Endodermal cell (in vitro differentiated cells): ENCODE results near the gene EYA3. TPM values are rescaled to one million over a fixed set of nuclear protein-coding genes. Genes with fewer than 3 reads are reported as not detected.

Source experiments
- DNase-seq: peaks from one replicate; pipeline ENCODE4 v3.0.0-alpha.2; 2017
- H3K27ac ChIP-seq: 2 replicates; pipeline ENCODE4 v1.5.1; 2013; ENCODE audit warnings: mild to moderate bottlenecking, low read depth, low read length, moderate library complexity
- H3K27me3 ChIP-seq: 2 replicates; pipeline ENCODE4 v1.6.1; 2013; ENCODE audit warnings: mild to moderate bottlenecking, low read length, moderate library complexity; ENCODE audit not compliant: insufficient read depth, control insufficient read depth, poor library complexity, severe bottlenecking
- H3K36me3 ChIP-seq: 2 replicates; pipeline ENCODE4 v1.7.0; 2013; ENCODE audit warnings: mild to moderate bottlenecking, low read length, moderate library complexity; ENCODE audit not compliant: control insufficient read depth, insufficient read depth
- H3K4me1 ChIP-seq: one replicate; pipeline ENCODE4 v1.7.0; 2013; ENCODE audit warnings: low read length; ENCODE audit not compliant: control insufficient read depth, insufficient read depth
- H3K4me3 ChIP-seq: 2 replicates; pipeline ENCODE4 v1.5.1; 2013; ENCODE audit warnings: mild to moderate bottlenecking, low read length, moderate library complexity
- H3K9ac ChIP-seq: 2 replicates; pipeline ENCODE4 v1.6.1; 2013; ENCODE audit warnings: mild to moderate bottlenecking, low read length, moderate library complexity; ENCODE audit not compliant: poor library complexity, severe bottlenecking; ENCODE audit errors: extremely low read depth
- H3K9me3 ChIP-seq: 2 replicates; pipeline ENCODE4 v1.6.1; 2013; ENCODE audit warnings: mild to moderate bottlenecking, low read length, moderate library complexity; ENCODE audit not compliant: control insufficient read depth
- H3K27ac Mint-ChIP-seq: 2 replicates; pipeline ENCODE4 v1.8.0; 2020; ENCODE audit warnings: mixed read lengths
- H3K27me3 Mint-ChIP-seq: 2 replicates; pipeline ENCODE4 v1.8.0; 2021; ENCODE audit warnings: mild to moderate bottlenecking, mixed read lengths; ENCODE audit not compliant: insufficient read depth
- H3K36me3 Mint-ChIP-seq: 2 replicates; pipeline ENCODE4 v1.8.0; 2020; ENCODE audit warnings: low read depth, mixed read lengths
- H3K4me1 Mint-ChIP-seq: 2 replicates; pipeline ENCODE4 v1.8.0; 2020; ENCODE audit warnings: mixed read lengths
- H3K4me3 Mint-ChIP-seq: 2 replicates; pipeline ENCODE4 v1.8.0; 2020; ENCODE audit warnings: mild to moderate bottlenecking, moderate library complexity, mixed read lengths
- H3K9me3 Mint-ChIP-seq: 2 replicates; pipeline ENCODE4 v1.8.0; 2020; ENCODE audit warnings: mild to moderate bottlenecking, mixed read lengths
- WGBS, 2 experiments: methylation state at CpG; one replicate each; pipeline versions ENCODE4 v1.1.5 to v1.1.7; 2013; ENCODE audit warnings: missing lambda C conversion rate in 2 of 2, mixed read lengths in 1 of 2; ENCODE audit not compliant: insufficient coverage in 1 of 2, insufficient read length in 1 of 2; 5-methylcytosine and 5-hydroxymethylcytosine counted together
- total RNA-seq, 2 donors: library from RNA; stranded (reverse); fragmentation: NEBNext Ultra II Directional in 1 of 2; extraction: Animal tissue kit (Norgen Biotek cat#: 25700) in 1 of 2; gene quantifications; 2 replicates in 1 of 2; 3 replicates in 1 of 2; pipeline ENCODE4 v1.2.1, GENCODE V29; 2021
- TF ChIP-seq, protein P1 (sequence below): fragments of 200-600 bp; sonication (generic); conservative IDR thresholded peaks from 2 replicates; pipeline ENCODE4 v1.5.0; 2021; ENCODE audit warnings: antibody characterized with exemption, mild to moderate bottlenecking

The EYA3 gene
- total RNA-seq, 2 donors from 2014 or later, result 29.3 to 32.8 TPM

DNA sequence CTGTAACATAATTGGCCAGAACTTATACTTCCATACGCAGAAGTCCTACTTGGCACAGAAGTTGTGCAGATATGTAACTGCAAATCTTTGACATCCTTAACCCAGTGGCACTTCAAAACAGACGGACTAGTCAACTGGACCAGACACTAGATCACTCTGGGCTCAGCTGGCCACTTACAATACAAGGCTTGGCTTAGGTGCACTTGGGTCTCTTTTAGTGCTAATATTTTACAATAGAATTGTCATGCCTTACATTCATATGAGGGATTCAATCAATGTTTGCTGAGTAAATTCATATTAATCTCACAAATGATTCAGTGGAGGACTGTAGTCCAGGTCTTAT, 108.6 kb downstream of the EYA3 start:
- DNase-seq, result no peak
- Histone ChIP-seq H3K36me3 (peaks cover 15% of the 10 kb centered on the region), H3K27ac (no peak overlapping the region), H3K27me3 (no peaks in the 10 kb centered on the region), H3K9me3 (no peaks in the 10 kb centered on the region), H3K9ac (no peak overlapping the region), H3K4me3 (no peak overlapping the region), H3K4me1 (peaks cover 3% of the 10 kb centered on the region)
- H3K4me3 Mint-ChIP-seq, result no peak overlapping the region
- 70% methylated on average over 2 of the region's 2 CpGs; no CpG with 5 or more reads in 1 of the 2 experiments for WGBS, 2 experiments
- H3K9me3 Mint-ChIP-seq, result no peaks in the 10 kb centered on the region
- peaks cover 3% of the 10 kb centered on the region for H3K4me1 Mint-ChIP-seq
- H3K27me3 Mint-ChIP-seq, result no peaks in the 10 kb centered on the region
- TF ChIP-seq, protein P1, sequence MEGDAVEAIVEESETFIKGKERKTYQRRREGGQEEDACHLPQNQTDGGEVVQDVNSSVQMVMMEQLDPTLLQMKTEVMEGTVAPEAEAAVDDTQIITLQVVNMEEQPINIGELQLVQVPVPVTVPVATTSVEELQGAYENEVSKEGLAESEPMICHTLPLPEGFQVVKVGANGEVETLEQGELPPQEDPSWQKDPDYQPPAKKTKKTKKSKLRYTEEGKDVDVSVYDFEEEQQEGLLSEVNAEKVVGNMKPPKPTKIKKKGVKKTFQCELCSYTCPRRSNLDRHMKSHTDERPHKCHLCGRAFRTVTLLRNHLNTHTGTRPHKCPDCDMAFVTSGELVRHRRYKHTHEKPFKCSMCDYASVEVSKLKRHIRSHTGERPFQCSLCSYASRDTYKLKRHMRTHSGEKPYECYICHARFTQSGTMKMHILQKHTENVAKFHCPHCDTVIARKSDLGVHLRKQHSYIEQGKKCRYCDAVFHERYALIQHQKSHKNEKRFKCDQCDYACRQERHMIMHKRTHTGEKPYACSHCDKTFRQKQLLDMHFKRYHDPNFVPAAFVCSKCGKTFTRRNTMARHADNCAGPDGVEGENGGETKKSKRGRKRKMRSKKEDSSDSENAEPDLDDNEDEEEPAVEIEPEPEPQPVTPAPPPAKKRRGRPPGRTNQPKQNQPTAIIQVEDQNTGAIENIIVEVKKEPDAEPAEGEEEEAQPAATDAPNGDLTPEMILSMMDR, result peak; percentile 18
- H3K36me3 Mint-ChIP-seq, result peaks cover 9% of the 10 kb centered on the region
- H3K27ac Mint-ChIP-seq, result no peak overlapping the region

DNA sequence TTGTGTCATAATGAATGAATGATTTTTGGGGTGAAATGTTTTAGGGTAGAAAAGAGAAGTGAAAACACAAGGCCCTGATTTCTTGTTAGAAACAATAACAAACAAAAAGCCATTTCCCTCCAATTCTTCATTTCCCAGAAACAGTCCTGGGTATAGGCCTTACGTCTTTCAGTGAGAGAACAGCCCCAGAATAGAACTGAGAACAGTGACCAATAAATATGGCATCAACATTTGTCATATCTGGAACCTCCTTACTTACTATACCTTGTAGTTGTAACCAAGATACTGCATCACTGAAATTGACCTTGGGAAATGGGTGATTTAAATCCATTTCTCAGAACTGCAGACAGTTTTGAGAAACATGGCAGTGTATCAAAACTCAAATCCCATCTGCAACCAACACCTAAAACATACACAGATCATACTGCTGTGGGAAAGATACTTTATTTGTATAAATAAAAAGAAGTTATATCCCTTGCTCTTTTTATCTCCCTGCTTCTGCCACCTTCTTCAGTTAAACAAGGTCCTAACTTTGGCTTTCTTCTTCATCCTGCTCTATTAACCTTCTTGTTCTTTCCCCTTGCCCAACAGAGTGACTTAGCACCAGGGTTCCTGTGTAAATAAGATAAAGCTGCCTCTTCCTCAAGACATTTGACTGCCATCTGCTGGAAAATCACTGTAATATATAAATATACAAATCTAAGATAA, 109.1 kb downstream of the EYA3 start:
- 97 to 100% methylated on average over 1 of the region's 1 CpG for WGBS, 2 experiments
- no peak overlapping the region for H3K4me3 ChIP-seq
- H3K9me3 ChIP-seq, result no peaks in the 10 kb centered on the region
- H3K27ac Mint-ChIP-seq, result no peak overlapping the region
- H3K27me3 ChIP-seq, result no peaks in the 10 kb centered on the region
- H3K4me1 Mint-ChIP-seq, result peaks cover 3% of the 10 kb centered on the region
- no peak overlapping the region for H3K4me3 Mint-ChIP-seq
- H3K4me1 ChIP-seq, result peaks cover 3% of the 10 kb centered on the region
- H3K27me3 Mint-ChIP-seq, result no peaks in the 10 kb centered on the region
- peaks cover 9% of the 10 kb centered on the region for H3K36me3 Mint-ChIP-seq
- peaks cover 20% of the 10 kb centered on the region for H3K36me3 ChIP-seq
- no peak for DNase-seq
- no peak overlapping the region for H3K9ac ChIP-seq
- H3K9me3 Mint-ChIP-seq, result no peaks in the 10 kb centered on the region
- TF ChIP-seq, protein P1, result peak; percentile 76
- H3K27ac ChIP-seq, result no peak overlapping the region

DNA sequence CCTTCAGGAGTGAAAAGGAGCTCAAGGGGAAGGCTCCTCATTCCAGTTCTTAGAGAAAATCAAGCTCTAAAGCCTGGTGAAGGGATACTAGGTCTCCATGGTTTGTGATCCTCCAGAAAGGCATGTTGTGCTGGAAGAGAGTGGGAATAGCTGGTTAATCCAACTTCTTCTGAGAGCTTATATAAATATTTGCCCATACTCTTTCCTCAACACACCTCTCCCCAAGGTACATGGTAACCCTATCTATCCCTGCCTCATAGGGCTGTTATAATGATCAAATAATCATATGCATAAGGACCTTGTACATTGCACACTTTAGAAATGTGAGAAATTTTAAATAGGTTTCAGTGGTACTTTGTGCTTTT, 114.0 kb downstream of the EYA3 start:
- DNase-seq, result no peak
- TF ChIP-seq, protein P1, result no peak
- H3K4me1 ChIP-seq, result peaks cover 3% of the 10 kb centered on the region
- H3K27ac ChIP-seq, result no peak overlapping the region
- no peaks in the 10 kb centered on the region for H3K9me3 ChIP-seq
- no peak overlapping the region for H3K9ac ChIP-seq
- H3K27ac Mint-ChIP-seq, result no peak overlapping the region
- H3K27me3 ChIP-seq, result no peaks in the 10 kb centered on the region
- H3K27me3 Mint-ChIP-seq, result no peaks in the 10 kb centered on the region
- no peak overlapping the region for H3K4me3 Mint-ChIP-seq
- H3K9me3 Mint-ChIP-seq, result no peaks in the 10 kb centered on the region
- peaks cover 13% of the 10 kb centered on the region for H3K36me3 Mint-ChIP-seq
- no peak overlapping the region for H3K4me3 ChIP-seq
- H3K4me1 Mint-ChIP-seq, result no peaks in the 10 kb centered on the region
- peaks cover 43% of the 10 kb centered on the region for H3K36me3 ChIP-seq
